ENCODE results near the gene PPARD.
A peak's percentile ranks its signal among the peaks of the same experiment; 100 is the strongest.
"Not testable (repeated sequence)": the region's sequence is repeated elsewhere in the genome, so short reads cannot be mapped to it uniquely, and the experiment has no call there.

Gene PPARD

DNA sequence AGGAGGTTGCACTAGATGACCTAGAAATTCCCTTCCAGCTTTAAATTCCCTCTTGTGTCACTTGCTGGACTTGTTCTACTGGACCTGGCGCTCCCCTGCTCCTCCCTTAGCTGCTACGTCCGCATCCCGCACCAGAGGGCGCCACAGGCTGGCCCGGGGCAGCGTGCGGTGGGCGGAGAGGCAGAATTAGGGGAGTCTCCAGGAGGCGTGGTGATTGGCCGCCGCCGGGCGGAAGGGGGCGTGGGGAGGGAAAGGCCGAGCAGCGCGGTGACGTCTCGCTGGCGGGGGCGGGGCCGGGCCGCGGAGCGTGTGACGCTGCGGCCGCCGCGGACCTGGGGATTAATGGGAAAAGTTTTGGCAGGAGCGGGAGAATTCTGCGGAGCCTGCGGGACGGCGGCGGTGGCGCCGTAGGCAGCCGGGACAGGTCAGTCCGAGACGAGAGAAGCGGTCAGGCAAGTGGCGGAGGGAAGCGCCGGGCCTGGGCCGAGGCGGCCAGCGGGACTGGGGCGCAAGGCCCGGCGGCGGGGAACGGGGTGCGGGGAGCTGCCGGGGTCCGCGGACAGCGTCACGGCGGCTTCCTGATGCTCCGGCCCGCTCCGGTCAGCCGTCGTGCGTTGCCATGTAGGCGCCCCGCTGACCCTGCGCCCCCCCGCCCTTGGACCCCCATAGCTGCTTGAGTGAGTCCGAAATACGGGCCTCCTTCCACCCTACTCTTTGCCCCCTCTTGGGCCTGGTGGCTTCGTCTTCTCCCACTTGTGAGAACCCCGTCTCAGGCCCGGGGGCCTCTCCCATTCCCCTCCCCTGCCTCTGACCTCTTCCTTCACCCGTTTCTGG is at the start of gene PPARD:
Gene PPARD, plus strand, starts transcription at position 301 of the 834 bp plus-strand sequence. CDS start 68,530 bp downstream, outside the sequence.
- peak; percentile 96 for DNase-seq

DNA sequence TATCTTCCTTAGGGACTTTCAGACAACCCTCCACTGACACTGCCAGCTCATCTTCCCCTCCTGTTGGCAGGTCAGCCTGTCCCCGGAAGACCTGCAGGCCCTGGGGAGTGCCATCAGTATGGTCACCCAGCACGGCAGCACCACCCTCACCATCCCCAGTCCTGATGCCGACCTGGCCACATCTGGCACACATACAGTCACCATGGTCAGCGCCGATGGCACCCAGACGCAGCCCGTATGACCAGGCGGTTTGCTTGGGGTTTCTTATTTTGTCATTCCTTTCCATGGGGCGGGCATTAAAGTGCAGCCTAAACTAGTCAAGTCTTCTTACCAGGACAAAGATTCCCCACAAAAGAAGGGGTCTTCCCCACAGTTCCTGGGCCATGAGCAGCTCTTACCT is 48.7 kb upstream of the PPARD start:
- no peak for DNase-seq

DNA sequence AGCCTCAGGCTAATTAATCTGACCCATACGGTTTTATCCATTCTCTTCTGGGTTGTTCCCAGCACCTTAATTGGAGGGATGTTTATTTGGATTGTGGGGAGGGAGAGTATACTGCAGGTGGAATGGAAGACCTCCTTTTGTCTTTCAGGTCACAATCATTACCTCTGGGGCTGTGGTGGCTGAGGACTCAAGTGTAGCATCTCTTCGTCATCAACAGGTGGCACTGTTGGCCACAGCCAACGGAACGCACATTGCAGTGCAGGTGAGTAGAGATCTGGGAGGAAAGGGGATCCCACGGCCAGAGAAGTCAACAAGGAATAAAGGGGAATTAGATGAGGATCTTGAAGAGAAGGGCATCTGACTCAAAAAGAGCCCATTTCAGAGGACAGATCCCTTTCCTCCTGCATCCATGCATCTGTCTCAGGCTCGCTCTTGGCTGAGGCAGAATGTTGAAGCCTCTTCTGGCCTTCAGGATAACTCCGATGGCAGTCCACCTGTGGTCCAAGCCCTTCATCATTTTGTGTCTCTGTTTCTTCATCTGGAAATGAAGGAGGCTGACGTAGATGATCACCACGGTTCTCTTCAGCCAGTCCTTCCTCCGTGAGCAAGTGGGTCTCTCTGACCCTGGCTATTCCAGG is 47.9 kb upstream of the PPARD start:
- peak; percentile 36 for DNase-seq

DNA sequence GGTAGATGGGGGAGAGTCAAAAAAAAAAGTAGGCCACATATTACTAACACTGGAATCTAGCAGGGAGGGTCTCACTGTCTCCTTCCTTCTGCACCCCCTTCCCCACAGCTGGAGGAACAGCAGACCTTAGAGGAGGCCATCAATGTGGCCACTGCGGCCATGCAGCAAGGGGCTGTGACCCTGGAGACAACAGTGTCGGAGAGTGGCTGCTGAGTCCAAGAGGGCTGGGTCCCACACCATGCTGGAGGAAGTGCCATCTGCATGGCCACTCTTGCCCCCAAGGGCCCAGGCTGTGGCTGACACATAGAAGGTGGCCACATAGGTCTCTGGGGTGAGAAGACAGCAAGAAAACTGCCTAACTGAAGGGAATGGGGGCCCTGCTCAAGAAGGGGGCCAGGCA is 47.3 kb upstream of the PPARD start:
- no peak for DNase-seq

DNA sequence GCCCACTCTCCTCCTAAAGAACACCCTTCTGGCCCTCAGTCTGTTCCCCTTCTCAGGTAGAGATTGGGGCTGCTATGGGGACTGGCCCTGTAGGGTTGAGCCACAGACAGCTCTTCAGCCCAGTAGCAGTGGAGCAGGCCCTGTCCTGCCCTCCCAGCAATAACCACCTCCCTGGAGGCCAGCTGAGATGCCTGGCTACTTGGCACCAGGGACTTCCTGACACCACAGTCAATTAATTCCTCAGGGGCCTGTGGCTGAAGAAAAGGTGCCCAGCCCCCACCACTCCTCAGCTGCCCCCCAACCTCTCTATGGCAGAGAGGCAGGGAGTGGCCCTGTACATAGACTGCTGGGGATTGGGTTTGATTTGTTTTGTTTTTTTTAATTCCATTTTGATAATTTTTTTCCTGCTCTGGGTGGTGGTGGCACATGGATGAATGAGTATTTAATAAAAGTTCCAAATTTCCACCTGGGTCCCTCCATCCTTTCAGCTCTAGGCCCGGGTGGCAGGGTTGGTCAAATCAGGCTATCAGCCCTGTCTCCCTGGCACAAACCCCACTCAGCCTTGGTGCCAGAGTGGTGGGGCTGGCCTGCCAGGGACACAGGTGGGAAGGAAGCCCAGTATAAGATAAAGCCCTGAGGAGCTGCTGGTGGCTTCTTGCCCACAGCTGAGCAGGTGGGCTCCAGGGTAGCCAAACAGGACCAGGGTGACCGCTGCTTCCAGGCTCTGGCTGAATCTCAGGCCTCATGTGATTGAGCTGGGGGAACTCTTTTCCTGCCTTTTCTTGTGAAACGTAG is 46.6 kb upstream of the PPARD start:
- DNase-seq = no peak

DNA sequence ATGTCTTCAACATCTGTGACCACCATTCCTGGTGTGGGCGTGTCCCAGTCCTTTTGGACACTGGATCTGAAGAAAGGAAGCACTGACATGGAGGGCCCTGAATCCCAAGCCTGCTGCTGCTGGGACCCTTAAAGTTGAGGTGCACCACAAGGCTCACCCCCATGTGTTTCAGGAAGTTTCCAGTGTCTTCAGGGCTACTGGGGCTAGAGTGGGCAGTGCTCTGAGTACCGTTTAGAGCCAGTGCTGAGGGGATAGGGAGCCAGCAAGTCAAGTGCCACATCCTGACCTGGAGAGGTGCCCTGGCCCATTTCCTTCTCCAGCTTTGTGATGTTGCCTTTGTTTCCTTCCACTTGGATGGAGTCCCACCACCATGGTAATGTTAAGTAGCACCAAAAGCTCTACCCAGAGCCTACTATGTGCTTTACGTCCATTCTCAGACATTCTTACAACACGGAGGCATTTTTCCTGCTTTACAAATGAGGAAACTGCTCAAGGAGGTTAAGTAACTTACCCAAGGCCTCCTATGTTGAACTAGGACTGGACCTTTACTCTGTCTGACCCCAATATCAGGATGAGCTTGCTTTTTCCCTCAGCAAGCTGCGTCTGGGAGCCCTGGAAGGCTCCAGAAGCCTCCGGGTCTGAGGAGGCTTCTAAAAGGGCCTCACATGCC is 45.3 kb upstream of the PPARD start:
- no peak for DNase-seq

DNA sequence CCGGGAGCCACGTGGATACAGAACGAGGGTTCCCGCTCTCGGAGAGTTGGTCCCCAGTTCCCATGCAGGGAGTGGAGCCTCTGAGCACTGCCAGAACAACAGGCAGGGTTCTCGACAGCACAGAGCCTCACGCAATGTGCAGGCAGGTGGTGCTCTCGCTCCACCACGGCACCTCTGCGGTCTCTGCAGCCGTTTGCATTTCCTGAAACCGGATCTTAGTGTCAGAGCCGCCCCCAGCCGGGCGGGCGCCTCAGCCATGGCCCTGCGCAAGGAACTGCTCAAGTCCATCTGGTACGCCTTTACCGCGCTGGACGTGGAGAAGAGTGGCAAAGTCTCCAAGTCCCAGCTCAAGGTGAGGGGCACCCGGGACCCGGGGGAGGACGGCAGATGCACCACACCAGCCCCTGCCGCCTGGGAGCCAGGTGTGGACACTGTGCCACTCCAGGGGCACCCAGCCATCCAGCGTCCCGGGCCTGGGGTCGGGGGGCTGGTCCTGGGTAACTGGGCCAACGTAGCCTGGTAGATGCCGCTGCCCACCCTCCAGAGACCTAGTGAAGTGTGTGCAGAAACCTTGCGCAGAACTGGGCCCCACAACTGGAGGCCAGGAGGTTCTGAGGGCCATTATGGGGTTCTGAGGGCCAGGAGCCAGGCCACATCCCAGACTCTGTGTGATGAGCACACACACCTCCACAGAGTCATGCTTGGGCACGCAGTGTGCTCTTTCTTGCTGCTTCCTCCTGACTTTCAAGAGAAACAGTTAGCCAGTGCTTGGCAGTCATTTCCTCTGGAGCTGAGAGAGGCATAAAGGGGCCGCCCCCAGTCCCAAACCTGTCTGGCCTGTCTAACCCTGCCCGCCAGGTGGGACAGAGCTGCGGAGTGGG is 44.5 kb upstream of the PPARD start, which contains the start of gene DEF6:
Gene DEF6, plus strand, starts transcription at position 218 of the 881 bp plus-strand sequence. Its CDS starts 39 bp downstream, at position 257.
- peak; percentile 62 for DNase-seq

DNA sequence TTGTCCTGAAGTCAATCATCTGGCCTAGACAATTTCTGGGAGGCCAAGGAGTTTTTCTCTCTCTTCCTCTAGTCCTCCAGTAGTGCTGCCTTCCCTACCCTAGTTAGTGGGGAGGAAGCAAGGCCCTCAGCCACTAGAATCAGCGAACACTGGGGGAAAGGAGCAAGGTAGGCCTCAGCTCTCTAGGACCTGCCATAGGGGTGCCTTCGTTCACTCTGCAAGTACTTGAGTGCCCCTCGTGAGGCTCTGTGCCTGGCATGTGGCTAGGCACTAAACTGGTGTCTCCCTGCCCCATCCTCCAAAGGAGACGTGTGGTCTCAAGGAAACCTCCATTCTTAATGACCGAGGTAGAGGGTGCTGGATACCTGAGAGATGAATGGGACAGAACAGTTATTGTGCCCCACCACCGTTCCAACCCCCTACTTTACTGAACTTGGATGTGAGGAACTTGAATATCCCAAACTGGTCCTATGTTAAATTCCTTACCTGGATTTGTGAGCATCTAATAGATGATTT is 43.7 kb upstream of the PPARD start:
- DNase-seq = no peak

DNA sequence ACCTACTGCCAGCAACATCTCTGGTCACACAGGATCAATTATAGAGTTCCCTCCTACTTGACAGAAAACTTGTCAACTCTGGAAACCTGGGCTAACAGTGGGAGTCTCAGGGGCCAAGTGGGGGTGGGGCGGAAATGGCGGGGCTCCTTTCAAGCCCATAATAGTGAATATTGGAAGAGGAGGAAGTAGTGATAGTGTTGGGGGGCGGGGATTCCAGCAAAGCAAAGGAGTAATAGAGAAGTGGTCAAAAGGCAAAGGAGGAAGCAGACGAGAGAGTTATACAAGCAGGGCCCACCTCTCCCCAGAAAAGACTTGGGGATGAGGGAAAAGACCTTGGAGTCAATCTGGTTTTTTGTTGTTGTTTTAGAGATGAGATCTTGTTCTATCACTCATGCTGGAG is 42.7 kb upstream of the PPARD start:
- no peak for DNase-seq

DNA sequence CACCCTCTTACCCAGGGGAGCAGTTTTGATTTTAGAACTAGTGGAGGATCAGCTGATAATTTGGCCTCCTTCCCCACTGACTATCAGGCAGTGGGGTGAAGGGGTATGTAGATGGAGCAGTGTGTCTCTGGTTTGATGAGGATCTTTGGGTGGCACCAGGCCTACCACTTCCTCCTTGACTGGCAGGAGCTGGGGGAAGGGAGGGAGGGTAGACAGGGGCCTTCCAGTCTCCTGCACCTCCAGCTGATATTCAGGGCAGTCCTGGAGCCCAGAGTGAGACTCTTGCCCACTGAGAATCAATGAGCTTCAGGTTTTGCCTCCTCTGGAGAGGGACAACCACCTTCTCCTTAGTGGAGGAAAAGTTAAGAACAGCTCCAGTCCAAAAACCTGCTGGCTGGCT is 41.5 kb upstream of the PPARD start:
- no peak for DNase-seq

DNA sequence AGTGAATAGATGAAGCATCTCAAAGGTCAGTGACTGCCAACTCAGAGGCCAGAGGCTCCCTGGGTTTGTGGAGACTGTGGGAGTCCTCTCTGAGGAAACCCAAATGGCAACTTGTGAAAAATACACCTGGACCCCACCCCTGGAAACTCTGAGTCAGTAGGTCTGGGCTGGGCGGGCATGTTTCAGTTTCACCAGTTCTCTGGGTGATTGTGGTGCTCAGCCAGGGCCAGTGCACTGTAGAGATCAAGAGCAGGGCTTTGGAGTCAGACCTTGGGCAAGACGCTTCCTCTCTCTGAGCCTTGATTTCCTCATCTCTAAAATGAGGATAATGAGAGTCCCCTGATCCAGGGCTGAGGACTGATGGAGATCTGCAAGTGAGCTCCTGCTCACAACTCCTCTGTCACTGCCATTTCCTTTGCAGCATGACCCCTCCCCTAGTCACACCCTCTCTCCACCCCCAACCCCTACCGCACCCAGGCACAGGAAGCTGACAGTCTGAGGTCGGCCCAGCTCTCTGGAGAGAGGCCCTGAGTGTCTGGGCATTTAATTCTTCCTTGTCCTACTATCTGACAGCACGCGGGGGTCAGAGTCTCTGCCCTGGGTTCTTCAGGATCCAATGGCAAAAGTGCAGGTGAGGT is 39.6 kb upstream of the PPARD start:
- no peak for DNase-seq

DNA sequence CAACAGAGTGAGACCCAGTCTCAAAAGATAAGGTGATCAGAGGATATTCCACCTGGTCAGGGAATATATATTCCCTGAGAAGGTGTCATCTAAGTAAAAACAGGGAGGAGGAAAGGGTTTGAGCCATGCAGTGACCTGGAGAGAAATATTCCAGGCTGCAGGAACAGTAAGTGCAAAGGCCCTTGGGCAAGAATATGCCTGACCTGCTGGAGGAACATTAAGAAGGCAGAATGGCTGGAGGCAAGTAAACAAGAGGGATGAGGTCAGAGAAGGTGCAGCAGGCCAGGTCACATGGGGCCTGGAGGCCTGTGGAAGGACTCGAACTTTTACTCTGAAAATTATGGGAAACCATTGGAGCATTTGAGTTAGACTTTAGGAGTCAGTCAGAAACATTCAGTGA is 38.1 kb upstream of the PPARD start:
- DNase-seq = no peak

DNA sequence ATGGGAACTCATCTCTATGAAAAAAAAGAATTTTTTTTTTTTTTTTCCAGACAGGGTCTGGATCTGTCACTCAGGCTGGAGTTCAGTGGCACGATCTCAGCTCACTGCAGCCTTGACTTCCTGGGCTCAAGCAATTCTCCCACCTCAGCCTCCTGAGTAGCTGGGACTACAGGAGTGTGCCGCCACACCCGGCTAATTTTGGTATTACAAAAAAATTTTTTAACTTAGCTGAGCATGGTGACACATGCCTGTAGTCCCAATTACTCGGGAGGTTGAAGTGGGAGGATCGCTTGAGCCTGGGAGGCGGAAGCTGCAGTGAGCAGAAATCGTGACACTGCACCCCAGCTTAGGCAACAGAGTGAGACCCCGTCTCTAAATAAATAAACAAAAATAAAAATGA is 37.2 kb upstream of the PPARD start:
- DNase-seq = no peak

DNA sequence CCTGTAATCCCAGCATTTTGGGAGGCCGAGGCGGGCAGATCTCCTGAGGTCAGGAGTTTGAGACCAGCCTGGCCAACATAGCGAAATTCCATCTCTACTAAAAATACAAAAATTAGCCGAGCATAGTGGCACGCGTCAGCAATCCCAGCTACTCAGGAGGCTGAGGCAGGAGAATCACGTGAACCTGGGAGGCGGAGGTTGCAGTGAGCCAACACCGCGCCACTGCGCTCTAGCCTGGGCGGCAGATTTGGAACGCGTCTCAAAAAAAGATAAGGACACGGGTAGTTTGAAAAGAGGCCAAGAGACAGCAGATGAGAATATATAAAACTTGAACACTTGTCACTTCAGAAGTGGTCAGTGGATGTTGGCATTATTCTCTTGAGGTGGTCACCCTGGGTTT is 35.2 kb upstream of the PPARD start:
- not testable (repeated sequence) for DNase-seq

DNA sequence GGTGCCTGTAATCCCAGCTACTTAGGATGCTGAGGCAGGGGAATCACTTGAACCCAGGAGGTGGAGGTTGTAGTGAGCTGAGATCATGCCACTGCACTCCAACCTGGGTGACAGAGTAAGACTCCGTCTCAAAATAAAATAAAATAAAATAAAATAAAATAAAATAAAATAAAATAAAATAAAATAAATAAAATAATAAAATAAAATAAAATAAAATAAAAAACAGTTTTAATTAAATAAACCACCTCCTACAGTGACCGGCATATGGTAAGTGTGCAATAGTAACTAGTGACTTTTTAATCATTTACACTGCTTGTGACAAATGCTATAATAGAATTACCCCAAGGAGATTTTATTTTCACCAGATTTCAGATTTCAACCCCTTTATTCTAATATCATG is 33.8 kb upstream of the PPARD start:
- DNase-seq = not testable (repeated sequence)

DNA sequence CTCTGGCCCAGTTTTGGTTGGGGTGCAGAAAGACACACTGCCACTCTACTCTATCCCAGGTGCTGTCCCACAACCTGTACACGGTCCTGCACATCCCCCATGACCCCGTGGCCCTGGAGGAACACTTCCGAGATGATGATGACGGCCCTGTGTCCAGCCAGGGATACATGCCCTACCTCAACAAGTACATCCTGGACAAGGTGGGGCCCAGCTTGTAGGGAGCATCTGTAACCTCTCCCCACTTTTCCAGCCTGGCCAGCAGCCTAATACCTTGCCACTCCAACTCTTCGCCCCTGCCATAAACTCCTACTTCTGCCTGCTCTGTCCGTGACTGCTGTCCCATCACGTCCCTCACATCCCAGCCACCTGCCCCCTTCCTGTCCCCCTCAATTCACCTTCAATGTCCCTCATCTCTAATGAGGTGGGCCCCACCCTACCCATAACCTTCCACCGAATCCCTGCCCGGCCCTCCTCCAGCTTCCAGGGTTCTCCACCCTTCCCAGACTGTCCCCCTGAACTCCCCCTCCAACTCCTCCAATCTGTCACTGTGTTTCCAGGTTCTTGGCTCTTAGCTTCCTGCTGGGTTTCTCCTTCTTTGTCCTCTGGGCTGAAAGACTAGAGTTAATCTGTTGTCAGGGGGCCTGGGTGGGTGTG is 32.6 kb upstream of the PPARD start:
- DNase-seq = no peak

DNA sequence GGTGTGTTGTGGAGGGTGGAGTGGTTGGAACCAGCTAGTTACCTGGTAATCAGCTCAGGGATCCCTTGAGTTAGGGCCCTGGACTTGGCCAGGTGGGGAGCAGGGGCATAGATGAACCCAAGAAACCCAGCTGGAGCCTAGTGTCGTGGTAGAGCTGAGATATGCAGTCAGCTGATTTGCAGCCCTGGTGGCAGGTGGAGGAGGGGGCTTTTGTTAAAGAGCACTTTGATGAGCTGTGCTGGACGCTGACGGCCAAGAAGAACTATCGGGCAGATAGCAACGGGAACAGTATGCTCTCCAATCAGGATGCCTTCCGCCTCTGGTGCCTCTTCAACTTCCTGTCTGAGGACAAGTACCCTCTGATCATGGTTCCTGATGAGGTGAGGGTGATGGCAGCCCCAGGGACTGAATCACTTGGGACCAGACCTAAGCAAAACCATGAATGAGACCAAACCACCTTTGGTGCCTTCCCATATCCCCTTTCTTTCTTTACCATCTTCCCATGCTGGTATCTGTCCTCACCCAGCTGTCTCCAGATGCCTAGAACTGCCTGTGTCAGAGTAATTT is 32.0 kb upstream of the PPARD start:
- no peak for DNase-seq

DNA sequence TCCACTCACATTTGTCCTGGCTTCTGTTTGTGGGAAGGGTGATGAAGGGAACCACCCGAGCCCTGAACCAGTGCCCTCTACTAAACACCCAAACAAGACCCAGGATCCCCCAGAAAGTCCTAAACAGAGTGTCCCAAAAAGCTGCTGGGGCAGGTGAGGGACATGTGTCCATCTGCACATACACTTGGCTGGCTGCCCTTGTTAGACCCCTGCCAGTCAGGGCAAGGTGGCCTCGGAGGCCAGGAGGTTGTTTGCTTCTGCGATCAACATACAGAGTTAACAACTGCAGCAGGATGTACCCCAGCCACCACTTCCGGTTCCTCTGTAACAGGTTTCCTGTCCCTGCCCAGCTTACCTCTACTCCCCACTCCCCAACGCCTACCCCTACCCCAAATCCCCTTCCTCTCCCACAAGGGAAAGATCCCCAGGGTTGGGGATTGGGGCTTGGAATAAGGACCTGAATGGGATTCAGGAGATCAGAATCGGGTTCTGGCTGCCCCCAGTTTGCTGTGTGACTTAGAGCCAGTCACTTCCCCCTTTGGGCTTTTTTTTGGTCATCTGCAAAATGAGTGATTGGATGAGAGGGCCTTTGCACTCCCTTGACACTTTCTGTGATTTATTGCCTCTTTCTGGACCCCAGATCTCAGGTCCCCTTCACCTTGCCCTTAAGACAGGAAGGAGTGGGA is 30.8 kb upstream of the PPARD start:
- no peak for DNase-seq

DNA sequence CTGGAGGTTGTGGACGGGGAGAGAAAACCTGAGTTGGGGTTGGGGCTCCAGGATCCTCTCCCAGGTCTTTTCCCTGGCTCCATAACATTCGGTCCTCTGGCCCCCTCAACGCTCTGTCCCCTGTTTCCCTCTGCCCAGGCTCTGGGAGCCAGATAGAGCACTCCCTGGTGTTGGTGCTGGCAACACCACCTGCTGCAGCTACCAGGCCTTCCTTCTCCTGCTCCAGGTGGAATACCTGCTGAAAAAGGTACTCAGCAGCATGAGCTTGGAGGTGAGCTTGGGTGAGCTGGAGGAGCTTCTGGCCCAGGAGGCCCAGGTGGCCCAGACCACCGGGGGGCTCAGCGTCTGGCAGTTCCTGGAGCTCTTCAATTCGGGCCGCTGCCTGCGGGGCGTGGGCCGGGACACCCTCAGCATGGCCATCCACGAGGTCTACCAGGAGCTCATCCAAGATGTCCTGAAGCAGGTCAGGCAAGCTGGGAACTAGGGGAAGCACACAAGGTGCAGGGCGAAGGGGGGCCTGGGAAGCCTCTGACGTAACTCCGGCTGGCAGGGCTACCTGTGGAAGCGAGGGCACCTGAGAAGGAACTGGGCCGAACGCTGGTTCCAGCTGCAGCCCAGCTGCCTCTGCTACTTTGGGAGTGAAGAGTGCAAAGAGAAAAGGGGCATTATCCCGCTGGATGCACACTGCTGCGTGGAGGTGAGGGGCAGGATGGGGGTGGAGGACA is 30.1 kb upstream of the PPARD start:
- DNase-seq = no peak

Measured in retina (tissue), 1 donor.